MM.1S (cell line): ENCODE results near the gene ADARB1.

Experiments used
- DNase-seq: peaks from one replicate; pipeline ENCODE4 v3.0.0-alpha.2; 2015
- H2AFZ ChIP-seq: fragments of 300-600 bp; sonication (generic); 2 replicates; pipeline ENCODE4 v1.6.0; 2016; ENCODE audit warnings: antibody characterized with exemption, low read length
- H3F3A ChIP-seq: fragments of 300-600 bp; sonication (generic); 2 replicates; pipeline ENCODE4 v1.6.1; 2016; ENCODE audit warnings: mild to moderate bottlenecking, antibody characterized with exemption, low read length, moderate library complexity, mixed read lengths; ENCODE audit not compliant: insufficient read depth
- H3K27ac ChIP-seq: fragments of 300-600 bp; sonication (generic); 2 replicates; pipeline ENCODE4 v1.5.1; 2016; ENCODE audit warnings: mild to moderate bottlenecking, low read length
- H3K27me3 ChIP-seq: fragments of 300-600 bp; sonication (generic); replicated peaks from 2 replicates; pipeline ENCODE4 v1.6.0; 2016; ENCODE audit warnings: low read length; ENCODE audit not compliant: insufficient read depth
- H3K36me3 ChIP-seq: fragments of 300-600 bp; sonication (generic); replicated peaks from 2 replicates; pipeline ENCODE4 v1.6.1; 2016; ENCODE audit warnings: mild to moderate bottlenecking, low read length, mixed read lengths; ENCODE audit not compliant: insufficient read depth
- H3K4me1 ChIP-seq: fragments of 300-600 bp; sonication (generic); 2 replicates; pipeline ENCODE4 v1.6.1; 2016; ENCODE audit warnings: low read length, mixed read lengths
- H3K4me2 ChIP-seq: fragments of 300-600 bp; sonication (generic); 2 replicates; pipeline ENCODE4 v1.6.0; 2016; ENCODE audit warnings: low read depth, low read length
- H3K4me3 ChIP-seq: fragments of 300-600 bp; sonication (generic); 2 replicates; pipeline ENCODE4 v1.5.1; 2016; ENCODE audit warnings: low read length, mixed read lengths
- H3K79me2 ChIP-seq: fragments of 300-600 bp; sonication (generic); 2 replicates; pipeline ENCODE4 v1.6.1; 2016; ENCODE audit warnings: mixed run types, low read length, mixed read lengths
- H3K9ac ChIP-seq: fragments of 300-600 bp; sonication (generic); 2 replicates; pipeline ENCODE4 v1.6.1; 2016; ENCODE audit warnings: low read length, mixed read lengths
- H3K9me2 ChIP-seq: fragments of 300-600 bp; sonication (generic); replicated peaks from 2 replicates; pipeline ENCODE4 v1.6.1; 2016; ENCODE audit warnings: mild to moderate bottlenecking, low read length, mixed read lengths; ENCODE audit not compliant: insufficient read depth
- H3K9me3 ChIP-seq: fragments of 300-600 bp; sonication (generic); replicated peaks from 2 replicates; pipeline ENCODE4 v1.6.1; 2016; ENCODE audit warnings: mild to moderate bottlenecking, low read length, mixed read lengths; ENCODE audit not compliant: insufficient read depth
- H4K20me1 ChIP-seq: fragments of 300-600 bp; sonication (generic); 2 replicates; pipeline ENCODE4 v1.6.1; 2016; ENCODE audit warnings: mild to moderate bottlenecking, low read length, moderate library complexity, mixed read lengths; ENCODE audit not compliant: insufficient read depth
- EZH2 ChIP-seq: fragments of 300-600 bp; sonication (generic); optimal IDR thresholded peaks from 2 replicates; pipeline ENCODE3; 2017; ENCODE audit warnings: low read depth, mild to moderate bottlenecking, antibody characterized with exemption, low read length, mixed read lengths
- EZH2phosphoT487 ChIP-seq: fragments of 300-600 bp; sonication (generic); IDR thresholded peaks from 2 replicates; pipeline ENCODE4 v1.6.1; 2018; ENCODE audit warnings: antibody characterized with exemption, low read length
- TF ChIP-seq, protein P1 (sequence below): fragments of 300-600 bp; sonication (generic); IDR thresholded peaks from 2 replicates; pipeline ENCODE4 v1.5.1; 2016; ENCODE audit warnings: antibody characterized with exemption, low read length, mixed read lengths

The ADARB1 gene

GRCh38 chr21:45060089-45060488 is 14.3 kb upstream of the ADARB1 start:
- no peak for TF ChIP-seq EZH2
- no peaks in the 10 kb centered on the region for H4K20me1 ChIP-seq
- peak overlapping the region; percentile 20; the same call in 1 of the 2 replicates for H2AFZ ChIP-seq
- peak; percentile 62 for DNase-seq
- H3K9me3 ChIP-seq, result no peaks in the 10 kb centered on the region
- H3K4me3 ChIP-seq, result peak overlapping the region; percentile 22
- no peaks in the 10 kb centered on the region for H3K79me2 ChIP-seq
- no peaks in the 10 kb centered on the region for H3K36me3 ChIP-seq
- H3F3A ChIP-seq, result peaks cover 20% of the 10 kb centered on the region
- peaks cover 60% of the 10 kb centered on the region for H3K27me3 ChIP-seq
- no peaks in the 10 kb centered on the region for H3K9me2 ChIP-seq
- peak overlapping the region; percentile 24; the same call in 1 of the 2 replicates for H3K27ac ChIP-seq
- H3K4me1 ChIP-seq, result peaks cover 22% of the 10 kb centered on the region
- no peak overlapping the region for H3K9ac ChIP-seq
- peak overlapping the region; percentile 66 for H3K4me2 ChIP-seq

- H3K9ac ChIP-seq, result no peak overlapping the region
- peaks cover 20% of the 10 kb centered on the region for H3F3A ChIP-seq
- peak overlapping the region; percentile 66 for H3K4me2 ChIP-seq
- H3K27me3 ChIP-seq, result peaks cover 65% of the 10 kb centered on the region
- H3K4me1 ChIP-seq, result peaks cover 22% of the 10 kb centered on the region
- no peaks in the 10 kb centered on the region for H3K79me2 ChIP-seq
- H3K4me3 ChIP-seq, result peak overlapping the region; percentile 22
- H3K36me3 ChIP-seq, result no peaks in the 10 kb centered on the region
- peak; percentile 62 for DNase-seq
- TF ChIP-seq, protein P1, sequence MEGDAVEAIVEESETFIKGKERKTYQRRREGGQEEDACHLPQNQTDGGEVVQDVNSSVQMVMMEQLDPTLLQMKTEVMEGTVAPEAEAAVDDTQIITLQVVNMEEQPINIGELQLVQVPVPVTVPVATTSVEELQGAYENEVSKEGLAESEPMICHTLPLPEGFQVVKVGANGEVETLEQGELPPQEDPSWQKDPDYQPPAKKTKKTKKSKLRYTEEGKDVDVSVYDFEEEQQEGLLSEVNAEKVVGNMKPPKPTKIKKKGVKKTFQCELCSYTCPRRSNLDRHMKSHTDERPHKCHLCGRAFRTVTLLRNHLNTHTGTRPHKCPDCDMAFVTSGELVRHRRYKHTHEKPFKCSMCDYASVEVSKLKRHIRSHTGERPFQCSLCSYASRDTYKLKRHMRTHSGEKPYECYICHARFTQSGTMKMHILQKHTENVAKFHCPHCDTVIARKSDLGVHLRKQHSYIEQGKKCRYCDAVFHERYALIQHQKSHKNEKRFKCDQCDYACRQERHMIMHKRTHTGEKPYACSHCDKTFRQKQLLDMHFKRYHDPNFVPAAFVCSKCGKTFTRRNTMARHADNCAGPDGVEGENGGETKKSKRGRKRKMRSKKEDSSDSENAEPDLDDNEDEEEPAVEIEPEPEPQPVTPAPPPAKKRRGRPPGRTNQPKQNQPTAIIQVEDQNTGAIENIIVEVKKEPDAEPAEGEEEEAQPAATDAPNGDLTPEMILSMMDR, result no peak
- TF ChIP-seq EZH2phosphoT487, result no peak
- no peak for TF ChIP-seq EZH2
- no peaks in the 10 kb centered on the region for H4K20me1 ChIP-seq
- H2AFZ ChIP-seq, result peak overlapping the region; percentile 20; the same call in 1 of the 2 replicates
- H3K9me3 ChIP-seq, result no peaks in the 10 kb centered on the region
- H3K27ac ChIP-seq, result peak overlapping the region; percentile 24; the same call in 1 of the 2 replicates
- no peaks in the 10 kb centered on the region for H3K9me2 ChIP-seq
These were observed 13.6 kb upstream of the ADARB1 start for GRCh38 chr21:45060675-45061311.

- no peaks in the 10 kb centered on the region for H3K9me3 ChIP-seq
- H3K9me2 ChIP-seq, result no peaks in the 10 kb centered on the region
- H3K36me3 ChIP-seq, result no peaks in the 10 kb centered on the region
- H3K4me1 ChIP-seq, result peaks cover 22% of the 10 kb centered on the region
- no peak overlapping the region for H3K9ac ChIP-seq
- no peak overlapping the region for H3K27ac ChIP-seq
- no peak for DNase-seq
- H3K27me3 ChIP-seq, result peaks cover 74% of the 10 kb centered on the region
- H3K4me2 ChIP-seq, result no peak overlapping the region
- no peak for TF ChIP-seq EZH2
- TF ChIP-seq, protein P1, result no peak
- TF ChIP-seq EZH2phosphoT487, result no peak
- H2AFZ ChIP-seq, result no peak overlapping the region
- H3F3A ChIP-seq, result peaks cover 20% of the 10 kb centered on the region
- H4K20me1 ChIP-seq, result no peaks in the 10 kb centered on the region
- H3K4me3 ChIP-seq, result no peak overlapping the region
- H3K79me2 ChIP-seq, result no peaks in the 10 kb centered on the region
These were observed 10.3 kb upstream of the ADARB1 start for GRCh38 chr21:45064091-45064490.
